HG02763 (cell line): ENCODE measurements around the gene DLGAP1.
"Not testable (repeated sequence)": the region's sequence is repeated elsewhere in the genome, so short reads cannot be mapped to it uniquely, and the experiment has no call there.

ENCODE experiments used
- ATAC-seq: cut with Tn5 transposase; IDR thresholded peaks from one replicate; pipeline ENCODE4 v1.9.1; 2021; ENCODE audit warnings: mild to moderate bottlenecking, moderate library complexity; ENCODE audit not compliant: unreplicated experiment

Gene DLGAP1

GRCh38 chr18:3615374-3615985 lies 839.6 kb downstream of the DLGAP1 start:
- ATAC-seq: no peak

GRCh38 chr18:3612315-3612714 lies 842.8 kb downstream of the DLGAP1 start:
- ATAC-seq: no peak

GRCh38 chr18:3611313-3612090 lies 843.6 kb downstream of the DLGAP1 start:
- no peak for ATAC-seq

GRCh38 chr18:3610813-3611212 lies 844.3 kb downstream of the DLGAP1 start:
- no peak for ATAC-seq

- no peak for ATAC-seq
Measured at GRCh38 chr18:3610188-3610708, 844.9 kb downstream of the DLGAP1 start.

GRCh38 chr18:3608488-3608887 lies 846.6 kb downstream of the DLGAP1 start:
- ATAC-seq: no peak

GRCh38 chr18:3608099-3608453 lies 847.0 kb downstream of the DLGAP1 start:
- not testable (repeated sequence) for ATAC-seq

- ATAC-seq: no peak
Measured at GRCh38 chr18:3607309-3608098, 847.6 kb downstream of the DLGAP1 start.

GRCh38 chr18:3606863-3607262 lies 848.2 kb downstream of the DLGAP1 start:
- not testable (repeated sequence) for ATAC-seq

- no peak for ATAC-seq
Measured at GRCh38 chr18:3605954-3606443, 849.1 kb downstream of the DLGAP1 start.

GRCh38 chr18:3605486-3605952 lies 849.6 kb downstream of the DLGAP1 start:
- no peak for ATAC-seq

- ATAC-seq: peak; percentile 88
Measured at GRCh38 chr18:3604498-3605408, 850.4 kb downstream of the DLGAP1 start.

- ATAC-seq: no peak
Measured at GRCh38 chr18:3604235-3604497, 850.9 kb downstream of the DLGAP1 start.

GRCh38 chr18:3603421-3604234 lies 851.5 kb downstream of the DLGAP1 start:
- ATAC-seq: no peak

- ATAC-seq: not testable (repeated sequence)
Measured at GRCh38 chr18:3601106-3601755, 853.9 kb downstream of the DLGAP1 start.

GRCh38 chr18:3599861-3600260 lies 855.2 kb downstream of the DLGAP1 start:
- ATAC-seq: no peak

GRCh38 chr18:3599195-3599594 lies 855.9 kb downstream of the DLGAP1 start:
- ATAC-seq: no peak

- no peak for ATAC-seq
Measured at GRCh38 chr18:3598581-3598980, 856.5 kb downstream of the DLGAP1 start.
